SK-N-SH (cell line): ENCODE measurements around the gene STRN.

Experiments used
- EP300 ChIP-seq, 2 experiments: IDR thresholded peaks; 2 replicates each; pipeline versions ENCODE4 v1.4.0 to v1.6.1; 2012; ENCODE audit warnings: borderline replicate concordance in 1 of 2, low read depth in 1 of 2, low read length in 1 of 2
- EZH2phosphoT487 ChIP-seq: fragments of 200-600 bp; sonication (generic); IDR thresholded peaks from 2 replicates; pipeline ENCODE4 v1.6.1; 2017; ENCODE audit warnings: low read depth, mixed run types, mild to moderate bottlenecking, antibody characterized with exemption, moderate library complexity, borderline replicate concordance
- FOXJ3 ChIP-seq: sonication (generic); formaldehyde crosslinking; IDR thresholded peaks from 2 replicates; pipeline ENCODE4 v1.5.1; 2020; ENCODE audit warnings: mild to moderate bottlenecking, missing genetic modification reagents
- NRF1 ChIP-seq: IDR thresholded peaks from 2 replicates; pipeline ENCODE4 v1.6.1; 2012; ENCODE audit warnings: low read depth, mild to moderate bottlenecking, low read length
- POLR2AphosphoS5 ChIP-seq: IDR thresholded peaks from 2 replicates; pipeline ENCODE4 v1.6.1; 2012; ENCODE audit warnings: low read depth, low read length
- TCF12 ChIP-seq: IDR thresholded peaks from 2 replicates; pipeline ENCODE4 v1.4.0; 2012
- YY1 ChIP-seq: IDR thresholded peaks from 2 replicates; pipeline ENCODE4 v1.4.0; 2012; ENCODE audit warnings: low read depth, mild to moderate bottlenecking
- TF ChIP-seq, protein P1 (sequence below): IDR thresholded peaks from 2 replicates; pipeline ENCODE4 v1.6.1; 2012; ENCODE audit warnings: mild to moderate bottlenecking, low read depth, low read length, moderate library complexity
- TF ChIP-seq, protein P2 (sequence below): fragments of 200-600 bp; sonication (generic); IDR thresholded peaks from 2 replicates; pipeline ENCODE4 v1.6.1; 2017; ENCODE audit warnings: antibody characterized with exemption, mild to moderate bottlenecking, moderate library complexity
- TF ChIP-seq, protein P3 (sequence below): IDR thresholded peaks from 2 replicates; pipeline ENCODE4 v1.4.0; 2012; ENCODE audit warnings: low read depth

DNA sequence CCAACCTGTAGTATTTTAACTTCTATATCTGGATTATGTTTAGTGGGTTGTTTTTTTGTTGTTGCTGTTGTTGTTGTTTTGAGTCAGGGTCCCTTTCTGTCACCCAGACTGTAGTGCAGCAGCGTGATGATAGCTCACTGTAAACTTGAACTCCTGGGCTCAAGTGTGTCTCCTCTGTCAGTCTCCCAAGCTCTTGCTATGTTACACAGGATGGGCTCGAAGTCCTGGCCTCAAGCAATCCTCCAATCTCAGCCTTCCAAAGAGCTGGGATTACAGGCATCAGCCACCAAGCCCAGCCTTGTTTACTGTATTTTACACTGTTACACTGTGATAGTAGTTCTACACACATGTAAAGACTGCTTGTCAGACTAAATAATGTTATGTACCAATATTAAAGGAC lies 9.7 kb upstream of the STRN start:
- TF ChIP-seq, protein P1, sequence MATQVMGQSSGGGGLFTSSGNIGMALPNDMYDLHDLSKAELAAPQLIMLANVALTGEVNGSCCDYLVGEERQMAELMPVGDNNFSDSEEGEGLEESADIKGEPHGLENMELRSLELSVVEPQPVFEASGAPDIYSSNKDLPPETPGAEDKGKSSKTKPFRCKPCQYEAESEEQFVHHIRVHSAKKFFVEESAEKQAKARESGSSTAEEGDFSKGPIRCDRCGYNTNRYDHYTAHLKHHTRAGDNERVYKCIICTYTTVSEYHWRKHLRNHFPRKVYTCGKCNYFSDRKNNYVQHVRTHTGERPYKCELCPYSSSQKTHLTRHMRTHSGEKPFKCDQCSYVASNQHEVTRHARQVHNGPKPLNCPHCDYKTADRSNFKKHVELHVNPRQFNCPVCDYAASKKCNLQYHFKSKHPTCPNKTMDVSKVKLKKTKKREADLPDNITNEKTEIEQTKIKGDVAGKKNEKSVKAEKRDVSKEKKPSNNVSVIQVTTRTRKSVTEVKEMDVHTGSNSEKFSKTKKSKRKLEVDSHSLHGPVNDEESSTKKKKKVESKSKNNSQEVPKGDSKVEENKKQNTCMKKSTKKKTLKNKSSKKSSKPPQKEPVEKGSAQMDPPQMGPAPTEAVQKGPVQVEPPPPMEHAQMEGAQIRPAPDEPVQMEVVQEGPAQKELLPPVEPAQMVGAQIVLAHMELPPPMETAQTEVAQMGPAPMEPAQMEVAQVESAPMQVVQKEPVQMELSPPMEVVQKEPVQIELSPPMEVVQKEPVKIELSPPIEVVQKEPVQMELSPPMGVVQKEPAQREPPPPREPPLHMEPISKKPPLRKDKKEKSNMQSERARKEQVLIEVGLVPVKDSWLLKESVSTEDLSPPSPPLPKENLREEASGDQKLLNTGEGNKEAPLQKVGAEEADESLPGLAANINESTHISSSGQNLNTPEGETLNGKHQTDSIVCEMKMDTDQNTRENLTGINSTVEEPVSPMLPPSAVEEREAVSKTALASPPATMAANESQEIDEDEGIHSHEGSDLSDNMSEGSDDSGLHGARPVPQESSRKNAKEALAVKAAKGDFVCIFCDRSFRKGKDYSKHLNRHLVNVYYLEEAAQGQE: no peak
- TF ChIP-seq FOXJ3 (CRISPR knock-in tag) (no peak), EP300 (IDR thresholded peaks at IDR 0.05; ENCODE audit: borderline replicate concordance in 1 of 2, low read depth in 1 of 2, low read length in 1 of 2) (no peak), YY1 (no peak), TCF12 (no peak), EZH2phosphoT487 (no peak), NRF1 (no peak), POLR2AphosphoS5 (no peak)
- TF ChIP-seq, protein P2, sequence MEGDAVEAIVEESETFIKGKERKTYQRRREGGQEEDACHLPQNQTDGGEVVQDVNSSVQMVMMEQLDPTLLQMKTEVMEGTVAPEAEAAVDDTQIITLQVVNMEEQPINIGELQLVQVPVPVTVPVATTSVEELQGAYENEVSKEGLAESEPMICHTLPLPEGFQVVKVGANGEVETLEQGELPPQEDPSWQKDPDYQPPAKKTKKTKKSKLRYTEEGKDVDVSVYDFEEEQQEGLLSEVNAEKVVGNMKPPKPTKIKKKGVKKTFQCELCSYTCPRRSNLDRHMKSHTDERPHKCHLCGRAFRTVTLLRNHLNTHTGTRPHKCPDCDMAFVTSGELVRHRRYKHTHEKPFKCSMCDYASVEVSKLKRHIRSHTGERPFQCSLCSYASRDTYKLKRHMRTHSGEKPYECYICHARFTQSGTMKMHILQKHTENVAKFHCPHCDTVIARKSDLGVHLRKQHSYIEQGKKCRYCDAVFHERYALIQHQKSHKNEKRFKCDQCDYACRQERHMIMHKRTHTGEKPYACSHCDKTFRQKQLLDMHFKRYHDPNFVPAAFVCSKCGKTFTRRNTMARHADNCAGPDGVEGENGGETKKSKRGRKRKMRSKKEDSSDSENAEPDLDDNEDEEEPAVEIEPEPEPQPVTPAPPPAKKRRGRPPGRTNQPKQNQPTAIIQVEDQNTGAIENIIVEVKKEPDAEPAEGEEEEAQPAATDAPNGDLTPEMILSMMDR: no peak
- TF ChIP-seq, protein P3, sequence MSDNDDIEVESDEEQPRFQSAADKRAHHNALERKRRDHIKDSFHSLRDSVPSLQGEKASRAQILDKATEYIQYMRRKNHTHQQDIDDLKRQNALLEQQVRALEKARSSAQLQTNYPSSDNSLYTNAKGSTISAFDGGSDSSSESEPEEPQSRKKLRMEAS: no peak
